Osteocyte (in vitro differentiated cells): ENCODE data around the gene INPP4B. TPM values are rescaled to one million over a fixed set of nuclear protein-coding genes. Genes with fewer than 3 reads are reported as not detected.

ENCODE experiments used
- DNase-seq: peaks from one replicate; pipeline ENCODE4 v3.0.0; 2021; ENCODE audit warnings: mixed read lengths; ENCODE audit not compliant: unreplicated experiment; ENCODE audit errors: extremely low spot score
- H3K27ac Mint-ChIP-seq: one replicate; pipeline ENCODE4 v1.8.0; 2021; ENCODE audit warnings: mild to moderate bottlenecking, mixed read lengths; ENCODE audit not compliant: unreplicated experiment
- H3K27me3 Mint-ChIP-seq: one replicate; pipeline ENCODE4 v1.8.0; 2021; ENCODE audit warnings: mixed read lengths; ENCODE audit not compliant: unreplicated experiment
- H3K36me3 Mint-ChIP-seq: one replicate; pipeline ENCODE4 v1.8.0; 2021; ENCODE audit warnings: mixed read lengths; ENCODE audit not compliant: unreplicated experiment
- H3K4me1 Mint-ChIP-seq: one replicate; pipeline ENCODE4 v1.8.0; 2021; ENCODE audit warnings: mixed read lengths; ENCODE audit not compliant: unreplicated experiment
- H3K4me3 Mint-ChIP-seq: one replicate; pipeline ENCODE4 v1.8.0; 2021; ENCODE audit warnings: mild to moderate bottlenecking, moderate library complexity, mixed read lengths; ENCODE audit not compliant: unreplicated experiment
- H3K9me3 Mint-ChIP-seq: one replicate; pipeline ENCODE4 v1.8.0; 2021; ENCODE audit warnings: mixed read lengths; ENCODE audit not compliant: unreplicated experiment
- CTCF ChIP-seq: fragments of 200-600 bp; sonication (generic); IDR thresholded peaks from 2 replicates; pipeline ENCODE4 v1.5.0; 2021; ENCODE audit warnings: antibody characterized with exemption, mild to moderate bottlenecking, moderate library complexity
- total RNA-seq: library from RNA; stranded (reverse); gene quantifications from 2 replicates; pipeline ENCODE4 v1.2.1, GENCODE V29; 2021

Gene INPP4B
- total RNA-seq, 1 donor from 2014 or later, result 10.9 TPM

DNA sequence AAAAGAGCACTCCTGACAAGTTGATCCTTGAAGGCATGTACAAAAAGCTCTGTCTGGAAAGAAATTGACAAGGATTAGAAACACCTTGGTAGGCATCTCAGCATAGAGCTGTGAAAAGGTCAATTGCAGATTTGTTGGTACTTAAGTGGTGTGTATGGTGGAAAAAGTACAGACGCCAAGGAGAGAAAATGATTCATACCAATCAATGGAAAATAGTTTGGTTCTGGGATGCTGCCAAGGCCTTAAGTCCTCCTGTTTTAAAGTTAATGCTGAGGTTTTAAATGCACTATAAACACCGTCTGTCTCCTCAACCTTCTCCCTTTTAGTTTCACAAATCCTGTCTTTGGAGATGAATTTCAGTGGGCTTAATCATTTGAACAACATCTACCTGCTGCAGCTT lies 685.6 kb downstream of the INPP4B start:
- no peak overlapping the region for H3K4me3 Mint-ChIP-seq
- peaks cover 6% of the 10 kb centered on the region for H3K36me3 Mint-ChIP-seq
- H3K27me3 Mint-ChIP-seq, result no peaks in the 10 kb centered on the region
- peaks cover 18% of the 10 kb centered on the region for H3K4me1 Mint-ChIP-seq
- DNase-seq, result no peak
- no peak overlapping the region for H3K27ac Mint-ChIP-seq
- H3K9me3 Mint-ChIP-seq, result no peaks in the 10 kb centered on the region
- no peak for TF ChIP-seq CTCF

- TF ChIP-seq CTCF, result no peak
- peaks cover 6% of the 10 kb centered on the region for H3K36me3 Mint-ChIP-seq
- H3K9me3 Mint-ChIP-seq, result no peaks in the 10 kb centered on the region
- H3K27me3 Mint-ChIP-seq, result no peaks in the 10 kb centered on the region
- no peak for DNase-seq
- H3K27ac Mint-ChIP-seq, result no peak overlapping the region
- no peak overlapping the region for H3K4me3 Mint-ChIP-seq
- peaks cover 28% of the 10 kb centered on the region for H3K4me1 Mint-ChIP-seq
Observed at GRCh38 chr4:142158980-142159379, 687.1 kb downstream of the INPP4B start.

DNA sequence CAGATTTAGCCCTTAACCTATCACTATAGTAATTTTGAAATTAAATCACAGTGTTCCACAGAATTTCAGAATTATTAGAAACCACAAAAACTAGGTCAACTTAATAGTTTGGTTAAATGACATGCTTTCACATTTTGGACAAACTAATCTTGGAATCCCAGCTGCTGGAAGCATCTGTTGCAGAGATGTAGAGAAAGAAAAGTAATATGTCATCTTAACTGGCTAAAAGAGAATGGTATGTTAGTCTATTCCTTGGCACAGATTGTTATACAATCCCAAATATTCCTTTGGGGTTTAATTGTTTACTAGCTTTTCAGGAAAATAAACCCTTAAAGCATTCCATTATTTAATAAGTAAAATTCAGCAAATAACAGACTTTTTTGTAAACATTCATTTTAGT lies 689.8 kb downstream of the INPP4B start:
- Mint-ChIP-seq H3K27ac (no peak overlapping the region), H3K4me1 (peaks cover 25% of the 10 kb centered on the region), H3K36me3 (peaks cover 6% of the 10 kb centered on the region), H3K4me3 (no peak overlapping the region), H3K27me3 (no peaks in the 10 kb centered on the region), H3K9me3 (no peaks in the 10 kb centered on the region)
- no peak for DNase-seq
- no peak for TF ChIP-seq CTCF

GRCh38 chr4:142155347-142155746 lies 690.8 kb downstream of the INPP4B start:
- no peak overlapping the region for H3K27ac Mint-ChIP-seq
- no peaks in the 10 kb centered on the region for H3K27me3 Mint-ChIP-seq
- DNase-seq, result no peak
- peaks cover 6% of the 10 kb centered on the region for H3K36me3 Mint-ChIP-seq
- no peak for TF ChIP-seq CTCF
- H3K4me1 Mint-ChIP-seq, result peaks cover 21% of the 10 kb centered on the region
- H3K4me3 Mint-ChIP-seq, result no peak overlapping the region
- H3K9me3 Mint-ChIP-seq, result no peaks in the 10 kb centered on the region

GRCh38 chr4:142150483-142150882 lies 695.6 kb downstream of the INPP4B start:
- no peaks in the 10 kb centered on the region for H3K9me3 Mint-ChIP-seq
- no peaks in the 10 kb centered on the region for H3K27me3 Mint-ChIP-seq
- H3K4me1 Mint-ChIP-seq, result peaks cover 12% of the 10 kb centered on the region
- no peak for DNase-seq
- H3K4me3 Mint-ChIP-seq, result no peak overlapping the region
- no peak for TF ChIP-seq CTCF
- H3K27ac Mint-ChIP-seq, result no peak overlapping the region
- H3K36me3 Mint-ChIP-seq, result peaks cover 4% of the 10 kb centered on the region
